GM19099 (cell line): Measurements from ENCODE around the gene UNC13A.

Experiments used
- POLR2A ChIP-seq: IDR thresholded peaks from 3 replicates; pipeline ENCODE4 v1.6.1; 2011; ENCODE audit warnings: low read depth; ENCODE audit not compliant: insufficient read length; ENCODE audit errors: extremely low read depth

Gene UNC13A

DNA sequence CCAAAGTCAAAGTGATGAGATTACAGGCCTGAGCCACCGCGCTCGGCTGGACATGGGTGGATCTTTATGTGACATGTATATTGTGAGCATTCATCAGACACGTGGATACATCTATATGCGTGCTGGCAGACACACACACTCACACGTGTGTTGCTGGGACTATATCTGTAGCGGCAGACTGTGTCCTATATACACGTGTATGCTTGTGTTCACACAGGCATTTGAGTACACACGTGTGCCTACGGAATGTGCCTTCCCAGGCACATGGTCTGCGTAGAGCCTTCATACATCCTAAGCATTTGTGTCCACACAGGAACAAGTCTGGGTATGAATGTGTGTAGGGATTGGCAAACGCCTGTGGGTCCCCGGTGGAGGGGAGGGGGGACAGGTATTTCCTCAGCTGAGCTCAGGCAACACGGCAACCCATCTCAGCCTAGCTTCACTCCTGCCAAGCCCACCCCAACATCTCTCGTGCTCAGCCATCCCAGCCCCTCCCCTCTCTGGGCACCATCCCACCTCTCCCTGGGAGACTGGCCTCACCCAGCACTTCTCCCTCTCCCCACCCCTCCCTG is 2.6 kb downstream of the UNC13A start:
- TF ChIP-seq POLR2A, result no peak

DNA sequence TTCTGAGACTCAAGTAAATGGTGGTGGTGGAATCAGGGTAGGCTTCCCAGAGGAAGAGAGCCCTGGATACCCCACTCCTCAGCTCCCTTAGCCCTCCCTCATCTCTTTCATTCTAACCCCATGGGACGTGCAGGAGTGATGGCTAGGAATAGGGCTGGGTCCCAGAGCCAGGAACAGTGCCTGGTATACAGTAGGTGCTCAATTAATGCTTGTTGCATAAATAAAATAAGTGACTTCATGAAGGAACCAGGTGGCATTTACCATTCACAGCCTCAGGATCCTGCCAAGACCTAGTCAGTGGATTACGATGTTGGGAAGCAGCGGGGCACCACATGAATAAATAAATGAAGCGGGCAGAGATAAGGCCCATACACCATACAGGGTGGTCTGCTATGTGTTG is 3.9 kb downstream of the UNC13A start:
- TF ChIP-seq POLR2A, result no peak

DNA sequence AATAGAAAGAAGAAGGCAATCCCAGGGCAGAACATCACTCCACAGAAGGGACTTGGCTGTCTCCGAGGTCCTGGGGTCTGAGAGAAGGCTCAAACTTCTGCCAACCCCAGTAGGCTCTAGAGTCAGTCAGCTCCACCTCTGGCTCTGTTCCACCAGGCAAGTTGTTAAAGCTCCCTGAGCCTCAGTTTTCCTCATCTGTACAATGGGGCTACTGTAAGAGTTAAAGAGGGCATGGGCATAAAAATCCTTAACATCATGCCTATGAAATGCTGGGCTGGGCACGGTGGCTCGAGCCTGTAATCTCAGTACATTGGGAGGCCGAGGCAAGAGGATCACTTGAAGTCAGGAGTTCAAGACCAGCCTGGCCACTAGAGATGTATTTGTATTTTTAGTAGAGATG is 5.1 kb downstream of the UNC13A start:
- no peak for TF ChIP-seq POLR2A

DNA sequence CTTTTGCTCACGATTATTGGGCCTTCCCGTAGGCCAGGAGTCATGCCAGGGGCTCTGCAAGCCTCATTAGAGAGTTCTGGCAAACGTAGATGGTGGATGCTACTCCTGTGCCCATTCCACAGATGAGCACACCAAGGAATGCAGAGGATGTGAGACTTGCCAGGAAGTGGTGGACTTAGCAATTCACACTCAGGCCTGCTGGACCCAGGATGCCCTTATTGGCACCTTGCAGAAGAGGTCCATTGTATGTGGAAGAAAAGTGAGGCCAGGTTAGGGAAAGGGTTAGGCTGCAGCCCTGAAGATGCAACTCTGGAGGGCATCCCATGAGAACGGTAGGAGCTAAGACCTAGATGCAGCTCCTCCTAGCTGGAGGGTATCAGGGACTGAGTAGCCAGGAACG is 5.9 kb downstream of the UNC13A start:
- no peak for TF ChIP-seq POLR2A

DNA sequence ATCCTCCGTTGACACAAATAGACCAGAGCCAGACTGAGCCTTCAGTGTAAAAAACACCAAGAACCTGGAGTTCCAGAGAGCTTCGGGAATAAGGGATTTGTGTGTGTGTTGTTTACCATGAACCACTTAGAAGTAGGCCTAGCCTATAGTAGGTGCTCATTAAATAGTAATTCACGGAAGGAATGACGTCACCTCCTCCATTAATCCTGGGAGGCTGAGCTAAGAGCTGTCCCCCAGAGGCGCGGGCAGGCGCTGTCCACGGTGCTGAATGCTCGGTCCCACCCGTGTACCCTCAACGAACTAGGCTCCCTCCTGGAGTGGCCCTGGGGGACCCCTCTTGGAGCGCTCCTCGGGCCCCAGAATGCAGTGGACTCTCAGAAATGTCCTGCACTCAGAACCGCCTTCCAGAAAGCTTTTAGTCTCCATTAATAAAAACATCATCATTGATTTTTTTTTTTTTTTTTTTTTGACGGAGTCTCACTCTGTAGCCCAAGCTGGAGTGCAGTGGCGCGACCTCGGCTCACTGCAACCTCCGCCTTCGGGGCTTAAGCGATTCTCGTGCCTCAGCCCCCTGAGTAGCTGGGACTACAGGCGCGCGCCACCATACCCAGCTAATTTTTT is 6.5 kb downstream of the UNC13A start:
- no peak for TF ChIP-seq POLR2A

DNA sequence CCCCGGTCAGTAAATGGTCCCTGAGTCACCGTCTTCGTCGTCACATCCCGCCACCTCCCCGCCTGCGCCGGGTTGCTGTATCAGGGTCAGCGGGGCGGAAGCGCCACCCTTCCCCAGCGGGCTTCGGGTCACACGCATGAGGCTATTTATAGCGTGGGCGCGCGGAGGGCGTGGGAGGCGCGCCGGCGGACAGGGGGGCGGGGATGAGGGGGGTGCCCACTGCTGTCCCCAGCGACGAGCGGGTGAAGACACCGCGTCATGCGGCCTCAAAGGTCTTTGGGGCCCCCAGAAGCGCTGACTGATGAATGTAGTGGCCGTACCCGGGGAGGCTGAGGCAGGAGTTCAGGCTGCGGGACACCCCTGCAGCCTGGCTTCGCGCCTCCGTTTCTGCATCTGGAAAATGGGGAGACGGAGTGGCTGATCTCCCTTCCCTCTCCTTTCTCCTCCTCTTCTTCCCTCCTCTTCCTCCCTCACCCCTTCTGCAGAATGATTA is 7.9 kb downstream of the UNC13A start:
- TF ChIP-seq POLR2A, result no peak

DNA sequence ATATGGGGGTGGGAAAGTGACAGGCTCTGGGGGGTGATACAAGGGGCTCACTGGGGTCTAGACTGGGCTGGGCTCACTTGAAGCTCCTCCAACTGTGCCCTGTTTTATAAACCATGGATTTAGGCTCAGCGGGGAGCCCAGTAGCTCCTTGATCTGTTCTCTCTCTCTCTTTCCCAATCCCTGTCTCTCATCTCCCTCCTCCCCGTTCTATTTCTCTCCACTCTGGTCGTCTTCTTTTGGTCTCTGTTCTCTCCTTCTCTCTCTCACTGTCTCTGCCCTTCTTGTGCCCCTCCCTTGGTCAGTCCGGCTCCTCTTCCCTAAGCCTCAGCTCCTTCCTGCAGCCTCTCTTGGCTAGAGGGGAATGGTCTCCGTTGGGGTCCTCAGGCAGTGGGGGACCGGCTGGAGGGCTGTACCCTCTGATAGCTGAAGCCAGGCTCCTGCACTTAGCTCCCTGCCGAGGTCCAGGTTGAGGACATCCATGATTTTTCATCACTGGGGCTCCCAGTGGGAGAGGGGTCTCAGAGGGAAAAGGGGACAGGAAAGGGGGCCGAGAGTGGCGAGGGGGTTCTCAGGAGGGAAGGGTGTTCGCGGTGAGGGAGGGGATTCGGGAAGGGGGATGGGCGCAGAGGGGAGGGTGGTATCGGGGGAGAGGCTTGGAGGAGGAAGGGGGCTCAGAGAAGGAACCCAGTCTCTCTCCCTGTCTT is 8.5 kb downstream of the UNC13A start:
- TF ChIP-seq POLR2A, result no peak

DNA sequence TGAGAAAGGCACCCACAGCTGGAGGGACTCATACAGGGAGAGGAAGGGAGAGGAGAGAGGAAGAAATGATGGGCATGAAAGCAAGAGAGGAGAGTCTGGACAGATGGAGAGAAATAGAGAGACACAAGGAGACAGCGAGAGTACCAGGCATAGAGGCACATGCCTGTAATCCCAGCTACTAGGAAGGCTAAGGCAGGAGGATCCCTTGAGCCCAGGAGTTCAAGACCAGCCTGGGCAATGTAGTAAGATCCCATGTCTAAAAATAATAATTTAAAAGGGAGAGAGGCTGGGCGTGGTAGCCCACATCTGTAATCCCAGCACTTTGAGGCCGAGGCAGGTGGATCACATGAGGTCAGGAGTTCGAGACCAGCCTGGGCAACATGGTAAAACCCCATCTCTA is 9.3 kb downstream of the UNC13A start:
- TF ChIP-seq POLR2A, result no peak

DNA sequence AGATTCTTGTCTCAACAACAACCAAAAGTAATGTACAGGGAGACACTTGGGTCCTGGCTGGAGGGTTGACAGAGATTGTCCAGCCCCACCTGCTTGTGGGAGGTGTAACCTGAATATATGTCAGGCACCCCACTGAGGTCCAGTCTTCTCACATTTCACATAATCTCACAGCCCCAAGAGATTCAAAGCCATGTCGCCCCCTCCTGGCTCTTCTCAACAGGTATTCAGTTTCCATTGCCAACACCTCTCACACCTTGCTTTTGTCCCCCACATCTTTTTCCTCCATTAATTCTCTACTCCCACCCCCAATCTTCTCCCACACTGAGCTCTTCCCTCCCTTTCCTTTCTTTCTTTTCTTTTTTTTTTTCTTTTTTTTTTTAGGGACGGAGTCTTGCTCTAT is 11.2 kb downstream of the UNC13A start:
- no peak for TF ChIP-seq POLR2A

DNA sequence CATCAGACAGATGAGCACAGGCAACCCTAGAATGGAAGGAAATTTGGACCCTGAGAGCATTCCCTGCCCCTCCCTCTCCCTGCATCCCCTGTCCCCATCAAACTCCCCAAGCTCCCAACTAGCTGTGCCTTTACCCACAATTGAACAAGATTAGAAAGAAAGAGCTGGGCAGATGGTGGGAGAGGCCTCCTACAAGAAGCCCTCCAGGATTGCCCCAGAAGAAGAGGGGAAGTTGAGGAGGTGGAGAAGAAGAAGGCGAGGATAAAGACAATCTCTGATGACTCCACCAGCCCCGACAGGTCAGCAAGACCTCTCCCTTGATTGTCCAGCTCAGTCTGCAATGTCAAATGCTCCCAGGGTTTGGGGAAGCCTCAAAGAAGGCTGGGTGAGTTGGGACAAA is 11.9 kb downstream of the UNC13A start:
- no peak for TF ChIP-seq POLR2A

DNA sequence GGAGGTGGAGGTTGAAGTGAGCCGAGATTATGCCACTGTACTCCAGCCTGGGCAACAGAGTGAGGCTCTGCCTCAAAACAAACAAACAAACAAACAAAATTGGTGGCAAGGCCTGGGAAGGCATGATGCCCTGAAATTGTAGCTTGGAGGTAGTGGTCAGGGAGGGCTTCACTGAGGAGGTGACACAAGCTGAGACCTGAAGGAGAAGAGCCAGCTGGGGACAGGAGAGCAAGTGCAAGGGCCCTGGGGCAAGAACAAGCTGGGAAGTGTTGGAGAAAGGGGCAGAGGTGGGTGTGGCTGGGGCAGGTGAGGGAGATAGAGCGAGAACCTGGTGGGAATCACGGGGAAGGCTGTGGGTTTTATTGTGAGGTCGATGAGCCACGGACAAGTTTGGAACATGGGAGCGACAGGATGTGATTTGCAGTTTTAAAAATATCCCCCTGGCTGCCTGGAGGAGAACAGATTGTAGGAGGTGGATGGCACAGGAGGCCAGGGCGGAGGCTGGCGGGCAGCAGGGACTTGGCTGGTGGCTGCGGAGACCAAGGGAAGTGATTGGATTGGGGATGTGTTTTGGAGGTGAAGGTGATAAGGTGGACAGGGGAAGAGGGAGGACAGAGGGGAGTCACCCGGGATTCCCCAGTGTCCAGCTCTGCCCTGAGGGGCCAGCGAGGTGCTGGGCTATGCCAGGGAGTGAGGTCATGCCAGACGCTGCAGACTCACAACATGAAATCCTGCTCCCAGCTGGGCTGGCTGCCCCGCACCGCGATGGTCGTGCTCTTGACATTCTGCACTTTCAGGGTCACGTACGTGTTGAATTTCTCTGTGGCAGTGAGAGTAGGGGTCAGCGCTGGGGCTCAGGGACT is 14.0 kb downstream of the UNC13A start:
- no peak for TF ChIP-seq POLR2A

DNA sequence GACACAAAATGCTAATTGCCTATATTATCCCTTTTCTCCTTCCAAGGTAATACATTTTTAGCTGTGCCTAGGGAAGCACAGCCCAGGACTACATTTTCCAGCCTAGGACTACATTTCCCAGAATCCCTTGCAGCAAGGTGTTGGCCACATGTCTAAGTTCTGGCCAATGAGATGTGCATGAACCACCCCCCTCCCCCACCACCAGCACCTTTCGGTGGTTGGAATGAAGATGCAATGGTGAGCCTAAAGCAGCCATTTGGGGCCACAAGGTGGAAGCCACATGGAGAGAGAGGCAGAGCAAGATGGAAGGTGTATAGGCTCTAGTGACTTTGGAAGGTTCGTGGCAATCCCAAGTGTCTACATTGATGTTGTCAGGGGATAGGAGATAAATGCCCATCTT is 16.2 kb downstream of the UNC13A start:
- TF ChIP-seq POLR2A, result no peak

DNA sequence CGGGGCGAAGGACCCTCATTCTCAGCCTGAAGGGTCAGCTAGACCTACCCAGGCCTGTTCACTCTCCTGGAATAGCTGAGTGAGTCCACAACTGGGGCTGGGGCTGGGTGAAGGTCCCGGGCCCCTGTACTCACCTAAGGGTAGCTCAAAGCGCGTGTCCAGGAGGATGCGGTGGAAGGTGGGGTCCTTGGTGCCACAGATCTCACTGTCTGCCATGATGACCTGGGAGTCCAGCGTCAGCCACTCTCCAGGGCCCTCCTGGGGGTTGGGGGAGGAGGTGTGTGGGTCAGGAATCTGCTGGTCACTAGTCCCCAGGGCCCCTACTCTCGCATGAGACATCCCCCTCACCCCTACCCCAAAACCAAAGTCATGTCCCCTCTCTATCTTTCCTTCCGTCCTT is 18.7 kb downstream of the UNC13A start:
- no peak for TF ChIP-seq POLR2A

DNA sequence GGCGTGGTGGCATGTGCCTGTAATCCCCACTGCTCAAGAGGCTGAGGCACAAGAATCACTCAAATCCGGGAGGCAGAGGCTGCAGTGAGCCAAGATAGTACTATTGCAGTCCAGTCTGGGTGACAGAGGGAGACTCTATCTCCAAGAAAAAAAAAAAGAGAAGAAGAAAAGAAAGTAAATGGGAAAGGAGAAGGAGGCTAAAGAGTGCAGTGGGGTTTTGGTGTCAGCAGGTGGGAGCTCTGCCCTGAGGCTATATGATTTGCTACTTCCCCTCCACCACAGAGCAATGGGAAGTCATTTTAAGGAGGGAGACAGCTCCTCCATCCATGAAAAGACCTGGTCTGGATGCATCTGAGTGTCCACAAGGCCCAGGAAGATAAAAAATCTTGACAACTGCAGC is 23.1 kb downstream of the UNC13A start:
- no peak for TF ChIP-seq POLR2A

DNA sequence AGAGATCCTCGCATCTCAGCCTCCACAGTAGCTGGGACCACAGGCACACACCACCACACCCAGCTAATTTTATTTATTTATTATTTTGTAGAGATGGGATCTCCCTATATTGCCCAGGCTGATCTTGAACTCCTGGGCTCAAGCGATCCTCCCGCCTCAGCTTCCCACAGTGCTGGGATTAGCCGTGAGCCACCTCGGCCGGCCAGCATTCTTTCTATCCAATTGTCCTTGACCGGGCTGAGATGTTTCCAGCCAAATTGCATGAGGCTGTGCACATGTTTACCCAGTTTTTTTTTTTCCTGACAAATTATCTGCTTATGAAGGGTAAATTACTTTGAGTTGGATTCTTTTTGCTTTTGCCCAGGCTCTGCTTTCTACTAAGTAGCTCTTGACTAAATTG is 28.2 kb downstream of the UNC13A start:
- no peak for TF ChIP-seq POLR2A
